ENCODE results near the gene PIK3R5. TPM values are rescaled to one million over a fixed set of nuclear protein-coding genes. Genes with fewer than 3 reads are reported as not detected.
A peak's percentile ranks its signal among the peaks of the same experiment; 100 is the strongest.

PIK3R5 gene
- total and polyA plus RNA-seq, 5 donors: 2.0 to 5.2 (median 4.9) TPM

- H3K27me3 ChIP-seq (ENCODE audit: control insufficient read depth, insufficient read depth): no peaks in the 10 kb centered on the region
- intact Hi-C loops (cut with DNase I): loop anchor here in 2 of 4 donors (10.0 kb wide), 1 partner anchor 89 kb away; no protein-coding TSS in a partner anchor
- no peak overlapping the region for H3K27ac ChIP-seq (ENCODE audit: low read length)
- ATAC-seq (peak in 1 of 2 donors; percentile 8), DNase-seq (no peak)
- no peaks in the 10 kb centered on the region for H3K9me3 ChIP-seq (ENCODE audit: control insufficient read depth, low read length)
- WGBS: 71% methylated on average over 17 of the region's 17 CpGs
- no peaks in the 10 kb centered on the region for H3K4me1 ChIP-seq (ENCODE audit: control insufficient read depth, insufficient read depth, low read length)
- no peak overlapping the region for H3K4me3 ChIP-seq (ENCODE audit: low read length)
Observed at GRCh38 chr17:8894202-8894671, 71.3 kb downstream of the PIK3R5 start.

DNA sequence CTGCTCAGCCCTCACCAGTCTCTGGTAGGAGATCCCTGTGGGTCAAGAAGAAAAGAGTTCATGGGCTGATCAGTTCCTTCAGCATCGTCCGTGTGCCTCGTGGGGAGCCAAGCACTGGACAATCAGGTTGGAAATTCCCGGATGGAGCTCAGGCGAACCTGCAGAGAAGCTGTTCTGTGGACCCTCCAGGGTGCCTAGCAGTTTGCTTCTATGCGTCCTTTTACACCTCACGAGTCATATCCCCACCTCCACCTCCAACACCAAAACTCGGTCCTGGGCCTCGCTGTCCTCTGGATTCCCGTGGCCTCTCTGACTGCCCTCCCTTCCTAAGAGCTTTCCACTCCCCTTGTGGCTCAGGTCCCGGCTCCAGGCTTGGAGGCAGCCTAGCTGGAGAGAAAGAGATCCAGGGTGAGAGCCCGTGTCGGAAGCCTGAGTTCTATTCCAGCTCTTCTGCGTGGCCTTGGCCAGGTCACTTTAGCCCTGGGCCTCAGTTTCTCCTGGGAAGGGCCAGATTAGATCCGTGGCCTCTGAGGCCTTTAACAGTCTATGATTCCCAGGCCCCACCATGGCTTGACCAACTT, 71.8 kb downstream of the PIK3R5 start:
- DNase-seq (no peak), ATAC-seq (no peak)
- no peak overlapping the region for H3K4me3 ChIP-seq (ENCODE audit: low read length)
- intact Hi-C loops (cut with DNase I): loop anchor here in 2 of 4 donors (10.0 kb wide), 1 partner anchor 89 kb away; no protein-coding TSS in a partner anchor
- no peaks in the 10 kb centered on the region for H3K27me3 ChIP-seq (ENCODE audit: control insufficient read depth, insufficient read depth)
- 86% methylated on average over 15 of the region's 15 CpGs for WGBS
- no peaks in the 10 kb centered on the region for H3K9me3 ChIP-seq (ENCODE audit: control insufficient read depth, low read length)
- H3K4me1 ChIP-seq (ENCODE audit: control insufficient read depth, insufficient read depth, low read length): no peaks in the 10 kb centered on the region
- H3K27ac ChIP-seq (ENCODE audit: low read length): no peak overlapping the region

- ATAC-seq: no peak
- no peaks in the 10 kb centered on the region for H3K9me3 ChIP-seq (ENCODE audit: control insufficient read depth, low read length)
- no peaks in the 10 kb centered on the region for H3K27me3 ChIP-seq (ENCODE audit: control insufficient read depth, insufficient read depth)
- H3K4me1 ChIP-seq (ENCODE audit: control insufficient read depth, insufficient read depth, low read length): no peaks in the 10 kb centered on the region
- no peak overlapping the region for H3K27ac ChIP-seq (ENCODE audit: low read length)
- intact Hi-C loops (cut with DNase I): loop anchor here in 2 of 4 donors (10.0 kb wide), 1 partner anchor 88 kb away; no protein-coding TSS in a partner anchor
- DNase-seq: no peak
- no peak overlapping the region for H3K4me3 ChIP-seq (ENCODE audit: low read length)
- WGBS: 94% methylated on average over 3 of the region's 3 CpGs
Observed at GRCh38 chr17:8893059-8893458, 72.4 kb downstream of the PIK3R5 start.

DNA sequence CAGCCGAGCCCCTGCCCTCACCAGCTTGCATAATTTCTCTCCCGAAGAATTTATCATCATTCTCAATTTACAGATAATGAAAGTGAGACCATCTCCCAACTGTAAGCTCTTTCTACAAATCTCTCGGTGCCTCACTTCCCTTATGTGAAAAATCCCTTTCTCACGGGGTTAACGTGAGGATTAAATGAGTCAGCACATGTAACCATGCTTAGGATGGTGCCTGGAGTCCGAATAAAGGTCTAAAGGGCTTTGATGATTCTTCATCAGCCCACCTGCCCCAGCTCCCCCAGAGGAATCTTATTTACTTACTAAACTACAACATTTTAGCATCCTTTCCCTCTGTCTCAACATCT, 73.2 kb downstream of the PIK3R5 start:
- no peaks in the 10 kb centered on the region for H3K27me3 ChIP-seq (ENCODE audit: control insufficient read depth, insufficient read depth)
- H3K27ac ChIP-seq (ENCODE audit: low read length): no peak overlapping the region
- DNase-seq (no peak), ATAC-seq (no peak)
- WGBS: 55% methylated on average over 6 of the region's 6 CpGs
- H3K4me3 ChIP-seq (ENCODE audit: low read length): no peak overlapping the region
- H3K9me3 ChIP-seq (ENCODE audit: control insufficient read depth, low read length): no peaks in the 10 kb centered on the region
- intact Hi-C loops (cut with DNase I): loop anchor here in 2 of 4 donors (10.0 kb wide), 1 partner anchor 88 kb away; no protein-coding TSS in a partner anchor
- H3K4me1 ChIP-seq (ENCODE audit: control insufficient read depth, insufficient read depth, low read length): no peaks in the 10 kb centered on the region

DNA sequence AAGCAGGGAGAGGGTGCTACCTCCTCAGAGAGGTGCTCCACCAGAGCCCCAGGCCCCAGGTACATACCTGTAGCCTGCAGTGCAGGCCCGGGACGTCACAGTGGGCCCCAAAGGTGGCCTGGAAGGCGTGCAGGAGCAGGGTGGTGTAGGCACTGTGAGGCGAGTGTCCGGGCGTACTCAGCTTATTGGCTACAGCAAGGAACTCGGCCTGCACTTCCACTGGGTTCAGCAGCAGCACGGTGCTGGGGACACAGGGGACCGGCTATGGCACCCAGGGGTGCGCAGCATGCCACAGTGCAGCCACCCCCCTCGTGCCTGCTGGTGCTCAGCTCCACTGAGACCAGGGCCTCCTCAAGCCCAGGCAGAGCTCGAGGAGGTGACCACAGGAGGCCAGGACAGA, 74.8 kb downstream of the PIK3R5 start:
- 93% methylated on average over 12 of the region's 12 CpGs for WGBS

GRCh38 chr17:8889458-8890210, 75.9 kb downstream of the PIK3R5 start:
- H3K27ac ChIP-seq (ENCODE audit: low read length): no peak overlapping the region
- no peaks in the 10 kb centered on the region for H3K9me3 ChIP-seq (ENCODE audit: control insufficient read depth, low read length)
- no peak for ATAC-seq
- H3K27me3 ChIP-seq (ENCODE audit: control insufficient read depth, insufficient read depth): no peaks in the 10 kb centered on the region
- DNase-seq: no peak
- WGBS: 96% methylated on average over 14 of the region's 14 CpGs
- intact Hi-C loops (cut with DNase I): loop anchor here in 2 of 4 donors (10.0 kb wide), 1 partner anchor 85 kb away; no protein-coding TSS in a partner anchor
- no peak overlapping the region for H3K4me3 ChIP-seq (ENCODE audit: low read length)
- no peaks in the 10 kb centered on the region for H3K4me1 ChIP-seq (ENCODE audit: control insufficient read depth, insufficient read depth, low read length)

More for the DNA sequence above, 74.8 kb downstream of the PIK3R5 start:
- intact Hi-C loops (cut with DNase I): loop anchor here in 2 of 4 donors (10.0 kb wide), 1 partner anchor 86 kb away; no protein-coding TSS in a partner anchor
- ATAC-seq (no peak), DNase-seq (no peak)
- H3K27ac ChIP-seq (ENCODE audit: low read length): no peak overlapping the region
- H3K4me3 ChIP-seq (ENCODE audit: low read length): no peak overlapping the region
- H3K27me3 ChIP-seq (ENCODE audit: control insufficient read depth, insufficient read depth): no peaks in the 10 kb centered on the region
- no peaks in the 10 kb centered on the region for H3K4me1 ChIP-seq (ENCODE audit: control insufficient read depth, insufficient read depth, low read length)
- no peaks in the 10 kb centered on the region for H3K9me3 ChIP-seq (ENCODE audit: control insufficient read depth, low read length)

DNA sequence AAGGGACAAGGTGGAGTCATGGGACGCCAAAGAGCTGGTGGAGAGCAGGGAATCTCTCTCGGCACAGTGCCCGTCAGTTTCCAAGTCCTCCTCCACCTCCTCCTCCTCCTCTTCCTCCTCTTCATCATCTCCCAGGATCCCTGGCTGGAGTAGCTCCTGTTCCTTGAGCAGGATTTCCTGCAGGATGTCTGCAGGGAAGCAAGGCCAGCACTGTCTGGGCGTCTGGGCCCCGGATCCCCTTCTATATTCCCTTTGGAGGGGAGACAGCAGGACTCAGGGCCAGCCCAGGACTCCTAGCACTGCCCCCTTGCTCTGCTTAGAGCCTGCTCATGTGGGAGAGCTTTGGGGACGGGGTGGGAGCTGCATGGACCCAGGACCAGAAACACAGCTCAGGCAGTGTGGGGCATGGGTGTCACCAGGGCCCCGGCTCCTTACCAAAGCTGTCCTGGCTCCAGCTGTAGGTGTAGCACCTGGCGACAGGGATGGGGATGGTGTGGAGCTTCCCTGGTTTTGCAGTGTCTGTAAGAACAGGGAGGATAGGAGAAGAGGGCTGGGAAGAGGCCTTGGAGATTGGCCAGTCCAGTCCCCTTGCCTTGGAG, 76.7 kb downstream of the PIK3R5 start:
- whole genome bisulfite sequencing: 46% methylated on average over 8 of the region's 8 CpGs
- no peak for ATAC-seq
- no peaks in the 10 kb centered on the region for H3K9me3 ChIP-seq (ENCODE audit: control insufficient read depth, low read length)
- H3K4me3 ChIP-seq (ENCODE audit: low read length): no peak overlapping the region
- H3K4me1 ChIP-seq (ENCODE audit: control insufficient read depth, insufficient read depth, low read length): no peaks in the 10 kb centered on the region
- intact Hi-C loops (cut with DNase I): no loop called here
- no peak for DNase-seq
- H3K27me3 ChIP-seq (ENCODE audit: control insufficient read depth, insufficient read depth): no peaks in the 10 kb centered on the region
- no peak overlapping the region for H3K27ac ChIP-seq (ENCODE audit: low read length)

GRCh38 chr17:8887834-8888703, 77.4 kb downstream of the PIK3R5 start:
- peak; percentile 58 to 69 for ATAC-seq

DNA sequence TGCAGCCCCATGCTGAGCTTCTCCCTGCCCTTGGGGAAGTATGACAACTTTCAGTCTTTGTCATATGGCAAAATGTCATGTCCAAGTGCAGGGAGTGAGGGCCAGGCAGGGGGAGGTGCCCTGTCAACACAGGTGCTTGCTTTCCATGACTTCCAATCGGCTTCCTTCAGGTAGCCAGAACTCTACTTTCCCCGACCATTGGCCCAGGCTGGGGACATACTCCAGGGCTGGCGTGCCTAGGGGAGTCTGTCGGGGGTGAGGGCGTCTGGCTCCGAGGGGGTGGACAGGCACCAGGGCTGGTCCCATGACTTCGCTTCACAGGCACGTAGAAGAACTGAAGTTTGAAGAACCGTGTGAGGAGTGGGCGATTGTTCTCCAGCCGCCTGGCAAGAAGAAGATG, 78.2 kb downstream of the PIK3R5 start:
- Histone ChIP-seq H3K27me3 (ENCODE audit: control insufficient read depth, insufficient read depth) (no peaks in the 10 kb centered on the region), H3K9me3 (ENCODE audit: control insufficient read depth, low read length) (no peaks in the 10 kb centered on the region), H3K27ac (ENCODE audit: low read length) (no peak overlapping the region), H3K4me1 (ENCODE audit: control insufficient read depth, insufficient read depth, low read length) (no peaks in the 10 kb centered on the region), H3K4me3 (ENCODE audit: low read length) (no peak overlapping the region)
- ATAC-seq (no peak), DNase-seq (no peak)
- intact Hi-C loops (cut with DNase I): no loop called here
- WGBS: 95% methylated on average over 11 of the region's 11 CpGs

More at GRCh38 chr17:8887834-8888703, 77.4 kb downstream of the PIK3R5 start:
- H3K9me3 ChIP-seq (ENCODE audit: control insufficient read depth, low read length): no peaks in the 10 kb centered on the region
- no peaks in the 10 kb centered on the region for H3K4me1 ChIP-seq (ENCODE audit: control insufficient read depth, insufficient read depth, low read length)
- intact Hi-C loops (cut with DNase I): no loop called here
- 65% methylated on average over 39 of the region's 39 CpGs for WGBS
- H3K4me3 ChIP-seq (ENCODE audit: low read length): no peak overlapping the region
- DNase-seq: peak; percentile 44 to 77 (median 75)
- no peak overlapping the region for H3K27ac ChIP-seq (ENCODE audit: low read length)
- H3K27me3 ChIP-seq (ENCODE audit: control insufficient read depth, insufficient read depth): no peaks in the 10 kb centered on the region

DNA sequence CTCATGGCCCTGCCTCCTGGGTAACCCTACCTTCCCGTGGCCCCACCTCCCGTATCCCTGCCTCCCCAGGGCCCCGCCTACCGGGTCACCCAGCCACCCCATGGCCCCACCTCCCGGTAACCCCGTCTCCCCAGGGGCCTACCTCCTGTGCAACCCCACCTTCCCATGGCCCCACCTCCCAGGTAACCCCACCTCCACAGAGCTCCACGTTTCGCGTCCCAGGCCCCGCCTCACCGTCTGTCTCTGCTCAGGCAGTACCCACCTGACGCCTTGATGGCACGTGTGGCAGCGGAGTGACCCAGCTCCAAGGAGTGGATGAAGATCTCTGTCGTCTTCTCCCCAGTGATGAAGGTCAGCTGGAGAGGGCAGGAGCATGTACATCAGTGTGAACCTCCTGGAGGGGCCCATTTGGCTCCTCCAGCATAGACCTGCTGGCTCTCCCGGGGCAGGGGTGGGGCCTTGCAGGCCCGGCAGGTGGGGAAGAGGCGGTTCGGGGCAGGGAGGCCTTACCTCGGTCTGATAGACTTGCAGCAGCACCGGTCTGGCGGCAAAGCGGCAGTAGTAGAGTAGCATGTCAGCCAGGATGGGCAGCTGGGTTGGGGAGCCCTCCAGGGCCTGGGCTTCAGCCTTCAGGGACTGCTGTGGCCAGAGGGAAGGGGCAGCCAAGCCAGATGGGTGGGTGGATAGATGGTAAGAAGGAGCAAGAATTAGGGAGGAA, 79.4 kb downstream of the PIK3R5 start:
- H3K4me1 ChIP-seq (ENCODE audit: control insufficient read depth, insufficient read depth, low read length): no peaks in the 10 kb centered on the region
- H3K4me3 ChIP-seq (ENCODE audit: low read length): no peak overlapping the region
- no peaks in the 10 kb centered on the region for H3K27me3 ChIP-seq (ENCODE audit: control insufficient read depth, insufficient read depth)
- no peak for ATAC-seq
- no peaks in the 10 kb centered on the region for H3K9me3 ChIP-seq (ENCODE audit: control insufficient read depth, low read length)
- no peak overlapping the region for H3K27ac ChIP-seq (ENCODE audit: low read length)
- intact Hi-C loops (cut with DNase I): no loop called here
- WGBS: 89% methylated on average over 23 of the region's 23 CpGs
- no peak for DNase-seq
